Mononuclear cell (primary cell): ENCODE measurements around the gene HCK. TPM values are rescaled to one million over a fixed set of nuclear protein-coding genes. Genes with fewer than 3 reads are reported as not detected.

Experiments used
- H3K27me3 ChIP-seq: 2 replicates; pipeline ENCODE4 v1.6.0; 2011; ENCODE audit warnings: low read length, control low read depth; ENCODE audit not compliant: insufficient read depth
- H3K4me1 ChIP-seq: 2 replicates; pipeline ENCODE4 v1.5.1; 2011; ENCODE audit warnings: mild to moderate bottlenecking, low read length, control low read depth; ENCODE audit not compliant: insufficient read depth
- H3K4me3 ChIP-seq: 2 replicates; pipeline ENCODE4 v1.5.1; 2011; ENCODE audit warnings: mild to moderate bottlenecking, low read length, moderate library complexity
- H3K9me3 ChIP-seq: 2 replicates; pipeline ENCODE4 v1.5.1; 2011; ENCODE audit warnings: low read depth, mild to moderate bottlenecking, control low read depth, low read length
- total RNA-seq: library from RNA; depleted of rRNA; stranded (reverse); fragments of >200 nt; gene quantifications from one replicate; pipeline ENCODE4 v1.2.3, GENCODE V29; 2012

HCK gene
- total RNA-seq, 1 donor: 52.4 TPM

DNA sequence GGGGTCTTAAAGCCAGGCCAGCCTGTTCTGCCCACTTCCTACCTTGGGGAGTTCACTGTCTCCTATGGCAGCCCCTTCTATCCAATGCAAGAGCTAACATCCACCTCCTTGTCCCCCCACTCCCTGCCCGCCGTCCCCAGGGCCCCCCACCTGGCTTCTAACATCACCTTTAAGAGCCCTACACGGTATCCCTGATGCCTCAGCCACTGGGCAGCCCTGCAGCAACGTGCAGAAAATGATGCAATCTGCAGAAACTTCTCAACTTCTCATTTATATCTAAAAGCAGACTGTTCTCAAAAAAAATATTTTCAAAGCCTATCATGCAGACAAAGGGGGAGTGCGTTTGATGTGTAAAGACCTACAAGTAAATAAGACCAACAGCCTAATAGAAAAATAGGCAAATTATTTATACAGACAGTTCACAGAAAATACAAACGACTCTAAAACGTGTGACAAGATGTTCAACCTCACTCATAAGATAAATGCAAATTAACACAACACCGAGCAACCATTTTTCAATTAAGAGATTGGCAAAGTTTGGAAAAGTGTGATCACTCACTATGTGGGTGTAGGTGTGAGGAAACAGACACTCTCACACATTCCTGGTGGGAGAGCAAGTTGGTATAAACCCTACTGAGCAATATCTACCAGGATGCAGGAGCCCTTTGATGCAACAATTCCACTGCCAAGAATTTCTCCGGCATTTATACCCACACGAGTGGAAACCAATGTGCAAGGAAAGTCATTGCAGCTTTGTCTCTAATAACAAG, 15.1 kb upstream of the HCK start:
- H3K4me1 ChIP-seq: peaks cover 94% of the 10 kb centered on the region
- no peak overlapping the region for H3K4me3 ChIP-seq
- no peaks in the 10 kb centered on the region for H3K9me3 ChIP-seq
- H3K27me3 ChIP-seq: no peaks in the 10 kb centered on the region

DNA sequence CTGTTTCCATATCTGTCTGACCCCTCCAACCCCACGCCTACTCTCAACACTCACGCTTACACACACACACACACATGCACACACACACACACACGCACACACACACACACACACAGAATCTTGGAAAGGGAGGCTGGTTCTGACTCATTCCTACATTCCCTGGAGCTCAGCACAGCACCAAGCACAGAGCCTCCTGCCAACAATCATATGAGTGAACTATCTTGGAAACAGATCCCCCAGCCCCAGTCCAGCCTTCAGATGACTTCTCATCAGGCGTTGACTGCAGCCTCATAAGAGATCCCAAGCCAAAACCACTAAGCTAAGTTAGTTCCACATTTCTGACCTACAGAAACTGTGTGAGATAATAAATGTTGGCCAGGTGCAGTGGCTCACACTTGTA, 14.1 kb upstream of the HCK start:
- H3K9me3 ChIP-seq: no peaks in the 10 kb centered on the region
- no peaks in the 10 kb centered on the region for H3K27me3 ChIP-seq
- no peak overlapping the region for H3K4me3 ChIP-seq
- H3K4me1 ChIP-seq: peaks cover 92% of the 10 kb centered on the region

DNA sequence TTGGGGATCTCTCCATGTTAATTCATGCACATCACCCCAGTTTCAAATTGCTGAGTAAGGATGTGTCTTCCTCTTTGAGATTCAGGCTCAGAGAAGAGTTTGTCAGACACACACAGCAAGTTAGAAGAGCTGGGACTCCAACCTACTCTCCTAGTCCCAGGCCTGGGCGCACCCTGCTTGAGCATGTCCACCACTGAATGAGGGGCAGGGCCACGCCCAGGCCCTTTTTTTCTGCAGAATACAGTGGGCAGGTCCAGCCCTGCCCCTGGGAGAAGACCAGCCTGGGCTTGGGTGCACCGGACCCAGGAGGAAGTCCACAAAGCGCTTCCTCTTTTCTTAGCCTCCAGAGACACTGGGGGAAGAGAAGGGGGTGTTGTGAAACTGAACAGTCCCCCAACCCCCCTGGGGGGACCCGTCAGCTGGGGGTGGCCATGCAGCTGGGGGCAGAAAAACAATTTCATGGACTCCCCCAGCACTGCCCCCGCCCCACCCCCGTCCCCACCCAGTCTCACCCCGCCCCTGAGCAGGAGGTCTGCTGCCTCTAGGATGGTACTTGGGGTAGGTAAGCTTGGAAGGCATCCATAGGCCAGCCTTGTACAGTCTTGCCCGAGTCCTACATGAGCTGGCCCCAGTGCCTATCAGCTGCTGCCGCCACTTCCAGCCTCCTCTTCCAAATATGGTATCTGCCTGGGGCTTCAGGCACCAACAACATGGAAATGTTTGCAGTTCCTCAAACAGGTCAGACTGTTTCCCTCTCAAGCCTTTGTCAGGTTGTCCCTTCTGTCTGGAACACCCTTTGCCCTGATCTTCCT, 11.7 kb upstream of the HCK start:
- Histone ChIP-seq H3K4me3 (no peak overlapping the region), H3K4me1 (peaks cover 74% of the 10 kb centered on the region), H3K9me3 (no peaks in the 10 kb centered on the region), H3K27me3 (no peaks in the 10 kb centered on the region)

DNA sequence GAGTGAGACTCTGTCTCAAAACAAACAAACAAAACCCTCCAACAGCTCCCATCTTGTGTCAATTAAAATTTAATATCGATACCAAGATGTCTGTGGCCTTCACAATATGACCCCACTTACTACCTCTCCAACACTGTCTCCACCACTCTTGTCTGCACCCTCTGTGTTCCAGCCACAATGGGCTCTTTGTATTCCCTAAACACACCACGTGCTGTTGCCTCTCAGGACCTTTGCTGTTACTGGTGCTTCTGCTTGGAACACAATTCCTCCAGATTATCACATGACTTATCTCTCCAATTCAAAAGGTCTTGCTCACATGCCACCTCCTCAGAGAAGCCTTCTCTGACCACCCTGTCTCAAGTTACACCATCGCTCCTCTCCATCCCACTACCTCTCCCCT, 6.0 kb upstream of the HCK start:
- Histone ChIP-seq H3K4me3 (no peak overlapping the region), H3K9me3 (no peaks in the 10 kb centered on the region), H3K4me1 (peaks cover 30% of the 10 kb centered on the region), H3K27me3 (peaks cover 5% of the 10 kb centered on the region)

DNA sequence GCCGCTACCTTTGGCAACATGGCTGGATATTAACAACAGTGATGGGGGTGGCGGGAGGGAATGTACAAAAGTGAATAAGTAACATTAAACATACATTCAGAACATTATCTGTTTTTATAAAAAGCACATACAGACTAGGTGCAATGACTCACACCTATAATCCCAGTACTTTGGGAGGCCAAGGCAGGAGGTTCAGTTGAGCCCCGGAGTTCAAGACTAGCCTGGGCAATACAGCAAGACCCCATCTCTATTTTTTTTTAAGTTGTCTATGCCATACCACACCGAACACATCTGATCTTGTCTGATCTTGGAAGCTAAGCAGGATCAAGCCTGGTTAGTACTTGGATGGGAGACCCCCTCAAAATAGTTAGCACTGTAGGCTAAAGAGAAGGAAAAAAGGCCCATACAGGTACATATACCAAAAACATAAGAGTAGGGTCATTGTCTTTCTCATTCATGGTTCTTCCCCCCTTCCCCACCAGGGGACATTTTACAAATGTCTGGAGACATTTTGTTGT, 1.7 kb upstream of the HCK start:
- H3K4me3 ChIP-seq: no peak overlapping the region
- H3K27me3 ChIP-seq: peaks cover 14% of the 10 kb centered on the region

DNA sequence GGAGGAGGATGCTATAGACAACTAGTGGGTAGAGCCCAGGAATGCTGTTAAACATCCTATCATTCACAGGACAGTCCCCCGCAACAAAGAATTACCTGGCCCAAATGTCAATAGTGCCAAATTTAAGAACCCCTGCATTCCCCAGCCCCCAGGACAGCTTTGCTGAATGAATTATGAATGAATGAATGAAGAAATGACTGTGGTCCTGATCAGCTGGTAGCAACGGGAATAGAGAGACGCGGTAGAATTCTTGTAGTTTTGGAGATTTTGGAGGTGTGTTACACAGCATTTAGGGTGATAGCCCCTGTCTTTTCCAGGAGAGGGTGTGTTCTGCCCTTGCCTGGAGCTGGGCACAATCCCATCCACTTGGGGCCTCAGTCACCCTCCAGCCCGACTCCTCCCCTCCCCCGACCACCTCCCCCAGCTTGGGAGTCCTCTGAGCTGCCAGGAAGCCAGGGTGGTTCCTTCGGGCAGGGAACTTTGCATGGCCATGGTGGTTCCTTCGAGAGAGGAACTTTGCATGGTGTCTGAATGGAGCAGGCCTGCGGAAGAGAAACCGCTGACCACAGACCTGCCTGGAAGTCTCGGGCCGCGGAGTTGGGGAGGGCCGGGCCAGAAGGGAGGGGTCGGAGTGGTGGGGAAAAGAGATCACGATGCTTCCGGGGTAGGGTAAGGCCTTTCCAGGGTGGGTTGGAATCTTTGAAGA, 1.0 kb upstream of the HCK start:
- Histone ChIP-seq H3K9me3 (no peaks in the 10 kb centered on the region), H3K4me1 (peaks cover 53% of the 10 kb centered on the region), H3K27me3 (peaks cover 14% of the 10 kb centered on the region), H3K4me3 (peak overlapping the region; percentile 72)

More for the DNA sequence above, 1.7 kb upstream of the HCK start:
- H3K9me3 ChIP-seq: no peaks in the 10 kb centered on the region
- peaks cover 49% of the 10 kb centered on the region for H3K4me1 ChIP-seq

DNA sequence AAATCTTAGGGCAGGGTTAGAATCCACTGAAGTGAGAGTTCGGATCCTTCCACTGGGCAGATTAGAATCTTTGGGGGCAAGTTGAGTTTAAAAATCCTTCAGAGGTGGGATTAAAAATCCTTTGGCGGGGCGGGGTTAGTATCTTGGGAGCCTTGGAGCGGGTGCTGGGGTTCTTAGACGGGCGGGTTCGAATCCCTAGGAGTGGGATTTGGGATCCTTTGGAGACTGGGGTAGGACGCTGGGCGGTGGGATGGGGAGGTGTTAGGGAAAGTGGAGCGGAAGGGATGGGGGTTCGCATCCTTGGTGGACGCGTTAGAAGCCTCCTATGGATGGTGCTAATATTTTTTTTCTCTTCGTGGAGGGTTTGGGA, 337 bp upstream of the HCK start:
- Histone ChIP-seq H3K9me3 (no peaks in the 10 kb centered on the region), H3K27me3 (peaks cover 14% of the 10 kb centered on the region), H3K4me1 (peaks cover 58% of the 10 kb centered on the region), H3K4me3 (peak overlapping the region; percentile 72)

DNA sequence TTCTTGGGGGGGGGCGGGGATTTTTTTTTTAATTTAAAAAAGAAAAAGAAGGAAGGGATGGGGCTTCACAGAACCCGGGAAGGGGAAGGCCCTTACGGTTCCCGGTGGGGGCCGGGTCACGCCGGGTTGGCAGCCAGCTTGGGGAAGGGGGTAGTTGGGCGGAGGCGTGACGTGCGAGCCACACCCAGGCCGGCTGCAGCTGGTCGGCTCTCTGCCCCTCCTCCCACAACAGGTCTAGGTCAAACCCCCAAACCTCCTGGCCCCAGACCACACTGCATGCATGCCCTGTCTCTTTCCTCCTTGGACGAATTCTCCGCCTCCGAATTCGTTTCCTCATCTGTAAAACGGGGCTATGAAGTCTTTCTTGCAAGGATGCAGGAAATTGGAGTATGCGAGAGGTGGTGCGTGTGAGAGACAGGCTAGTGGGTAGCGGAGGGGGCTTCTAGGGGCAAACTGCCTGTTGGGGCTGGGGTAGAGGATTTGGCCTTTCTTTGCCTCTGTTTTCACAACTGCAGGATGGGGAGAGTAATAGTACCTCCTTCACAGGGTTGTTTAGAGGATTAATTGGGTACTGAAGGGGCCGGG, 828 bp downstream of the HCK start:
- Histone ChIP-seq H3K4me1 (peaks cover 70% of the 10 kb centered on the region), H3K4me3 (peak overlapping the region; percentile 72), H3K27me3 (peaks cover 14% of the 10 kb centered on the region), H3K9me3 (no peaks in the 10 kb centered on the region)

DNA sequence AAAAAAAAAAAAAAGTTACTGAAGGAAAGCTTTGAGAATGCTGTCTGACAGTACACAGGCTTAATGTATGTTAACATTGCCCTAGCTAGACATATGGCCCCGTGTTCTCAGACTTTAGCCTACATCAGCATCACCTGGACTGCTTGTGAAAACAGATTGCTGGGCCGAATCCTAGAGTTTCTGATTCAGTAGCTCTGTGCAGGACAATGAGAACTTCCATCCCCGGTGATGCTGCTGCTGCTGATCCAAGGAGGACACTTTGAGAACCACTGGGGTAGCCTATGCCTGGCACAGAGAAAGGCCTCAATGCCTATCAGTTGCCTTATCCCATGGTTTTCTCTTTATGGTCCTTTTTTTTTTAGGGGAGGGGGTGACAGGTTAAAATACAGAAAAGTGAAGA, 1.6 kb downstream of the HCK start:
- Histone ChIP-seq H3K9me3 (no peaks in the 10 kb centered on the region), H3K4me3 (peak overlapping the region; percentile 72), H3K27me3 (peaks cover 14% of the 10 kb centered on the region), H3K4me1 (peaks cover 78% of the 10 kb centered on the region)

DNA sequence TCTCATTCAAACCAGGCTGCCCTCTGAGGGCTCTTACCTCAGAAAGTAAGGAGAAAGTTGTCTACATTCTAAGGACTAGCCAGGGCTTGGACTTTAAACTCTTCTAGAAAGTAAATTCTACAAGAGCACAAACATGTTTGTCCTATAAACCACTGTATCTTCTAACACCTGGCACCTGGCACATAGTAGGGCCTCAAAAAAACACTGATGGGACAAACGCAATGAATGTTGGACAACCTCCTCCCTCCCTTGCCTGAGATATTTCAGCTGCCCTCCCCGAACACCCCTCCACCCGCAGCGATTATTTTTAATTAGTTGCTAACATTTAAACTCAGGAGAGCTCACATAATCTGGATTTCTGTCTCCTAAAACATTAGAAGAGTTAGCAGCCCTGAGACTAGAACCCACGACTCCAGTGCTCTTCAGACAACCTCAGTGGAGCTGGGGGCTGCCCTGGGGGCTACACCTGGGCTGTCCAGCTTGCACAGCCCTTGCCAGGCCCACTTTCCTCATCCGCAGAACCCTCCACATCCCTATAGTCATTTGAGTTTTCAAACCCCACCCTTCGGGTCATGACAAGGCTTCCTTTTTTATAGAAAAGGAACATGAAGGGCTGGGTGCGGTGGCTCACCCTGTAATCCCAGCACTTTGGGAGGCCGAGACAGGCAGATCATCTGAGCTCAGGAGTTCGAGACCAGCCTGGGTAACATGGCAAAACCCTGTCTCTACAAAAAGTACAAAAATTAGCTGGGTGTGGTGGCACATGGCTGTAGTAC, 4.9 kb downstream of the HCK start:
- Histone ChIP-seq H3K27me3 (peaks cover 3% of the 10 kb centered on the region), H3K9me3 (no peaks in the 10 kb centered on the region), H3K4me1 (peaks cover 91% of the 10 kb centered on the region), H3K4me3 (no peak overlapping the region)

DNA sequence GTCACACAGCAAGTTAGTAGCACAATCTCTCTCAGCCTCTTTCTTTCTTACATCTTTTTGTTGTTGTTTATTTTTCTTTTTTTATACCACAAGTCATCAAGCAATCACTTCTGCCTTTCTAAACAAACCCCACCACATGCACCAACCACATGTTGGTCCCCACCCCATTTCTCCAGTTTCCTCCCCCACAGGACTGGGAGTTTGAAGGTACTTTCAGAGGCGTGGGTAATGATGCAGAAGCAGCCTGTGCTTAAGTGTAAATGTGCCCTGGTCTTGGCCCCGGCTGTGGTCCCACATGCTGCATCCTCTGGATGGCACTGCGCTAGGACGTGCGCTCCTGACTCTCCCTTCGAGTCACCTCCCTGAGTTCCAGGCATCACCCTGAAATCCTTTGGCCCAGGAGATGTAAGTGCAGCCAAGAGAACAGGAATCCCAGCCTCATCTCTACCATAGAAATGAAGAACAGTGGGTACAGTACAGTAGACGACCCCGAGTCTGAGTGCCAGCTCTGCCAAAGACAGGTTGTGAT, 5.7 kb downstream of the HCK start:
- H3K4me1 ChIP-seq: peaks cover 91% of the 10 kb centered on the region
- H3K9me3 ChIP-seq: no peaks in the 10 kb centered on the region
- H3K4me3 ChIP-seq: no peak overlapping the region
- H3K27me3 ChIP-seq: no peaks in the 10 kb centered on the region

DNA sequence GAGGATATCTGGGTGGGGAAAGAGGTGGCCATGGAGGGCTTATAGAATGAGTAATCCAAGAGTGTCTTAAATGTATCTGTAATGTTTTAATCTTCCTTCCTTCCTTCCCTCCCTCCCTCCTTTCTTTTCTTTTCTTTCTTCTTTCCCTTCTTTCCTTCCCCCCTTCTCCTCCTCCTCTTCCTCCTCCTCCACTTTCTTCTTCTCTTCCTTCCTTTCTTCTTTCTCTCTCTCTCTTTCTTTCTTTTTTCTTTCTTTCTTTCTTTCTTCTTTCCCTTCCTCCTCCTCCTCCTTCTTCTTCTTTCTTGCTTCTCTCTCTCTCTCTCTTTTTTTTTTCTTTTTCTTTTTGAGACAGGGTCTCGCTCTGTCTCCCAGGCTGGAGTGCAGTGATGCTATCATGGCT, 7.1 kb downstream of the HCK start:
- Histone ChIP-seq H3K4me1 (peaks cover 89% of the 10 kb centered on the region), H3K9me3 (no peaks in the 10 kb centered on the region), H3K4me3 (no peak overlapping the region), H3K27me3 (no peaks in the 10 kb centered on the region)

DNA sequence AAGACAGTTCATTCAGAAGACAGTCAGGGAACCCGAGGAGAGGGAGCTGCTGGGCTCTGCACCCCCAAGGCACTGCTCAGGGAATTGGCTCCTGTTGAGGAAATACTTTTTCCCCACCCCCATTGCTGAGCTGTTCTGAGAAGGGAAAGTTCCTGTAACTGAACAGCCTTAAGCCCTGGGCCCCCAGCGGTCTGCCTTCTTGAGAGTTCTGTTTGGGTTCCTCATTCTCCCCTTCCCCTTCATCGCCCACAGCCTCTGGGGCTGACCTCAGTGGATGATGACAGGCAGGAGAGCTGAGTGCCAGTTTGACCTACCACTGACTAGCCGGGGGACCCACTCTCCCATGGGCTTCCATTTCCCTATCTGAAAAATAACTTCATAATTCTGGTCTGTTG, 10.7 kb downstream of the HCK start:
- no peaks in the 10 kb centered on the region for H3K27me3 ChIP-seq
- H3K4me3 ChIP-seq: peak overlapping the region; percentile 37
- peaks cover 97% of the 10 kb centered on the region for H3K4me1 ChIP-seq
- H3K9me3 ChIP-seq: no peaks in the 10 kb centered on the region

DNA sequence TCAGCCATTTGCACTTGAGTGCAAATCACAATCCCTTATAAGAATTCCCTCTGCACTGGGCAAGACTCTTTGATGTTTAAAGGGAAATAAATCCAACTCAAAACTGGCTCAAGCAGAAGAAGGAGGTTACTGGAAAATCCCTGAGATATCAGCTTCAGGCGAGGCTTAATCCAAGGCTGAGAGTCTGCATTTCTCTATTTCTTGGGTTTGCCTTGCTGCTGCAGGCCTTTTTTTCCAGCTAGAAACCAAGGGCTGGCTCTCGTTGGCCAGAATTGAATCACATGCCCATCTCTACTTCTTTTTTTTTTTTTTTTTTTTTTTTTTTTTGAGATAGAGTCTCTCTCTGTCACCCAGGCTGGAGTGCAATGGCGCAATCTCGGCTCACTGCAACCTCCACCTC, 11.7 kb downstream of the HCK start:
- H3K4me3 ChIP-seq: peak overlapping the region; percentile 37
- H3K4me1 ChIP-seq: peaks cover 96% of the 10 kb centered on the region
- H3K27me3 ChIP-seq: no peaks in the 10 kb centered on the region
- H3K9me3 ChIP-seq: no peaks in the 10 kb centered on the region
